Loucy (cell line): ENCODE data around the gene TTLL5.

Source experiments
- EZH2phosphoT487 ChIP-seq: fragments of 200-600 bp; IDR thresholded peaks from 2 replicates; pipeline ENCODE4 v1.6.1; 2018; ENCODE audit warnings: antibody characterized with exemption, mild to moderate bottlenecking, moderate library complexity, borderline replicate concordance
- TF ChIP-seq, protein P1 (sequence below): fragments of 200-600 bp; sonication (generic); conservative IDR thresholded peaks from 2 replicates; pipeline ENCODE4 v1.5.1; 2014; ENCODE audit warnings: mild to moderate bottlenecking, antibody characterized with exemption, low read length

DNA sequence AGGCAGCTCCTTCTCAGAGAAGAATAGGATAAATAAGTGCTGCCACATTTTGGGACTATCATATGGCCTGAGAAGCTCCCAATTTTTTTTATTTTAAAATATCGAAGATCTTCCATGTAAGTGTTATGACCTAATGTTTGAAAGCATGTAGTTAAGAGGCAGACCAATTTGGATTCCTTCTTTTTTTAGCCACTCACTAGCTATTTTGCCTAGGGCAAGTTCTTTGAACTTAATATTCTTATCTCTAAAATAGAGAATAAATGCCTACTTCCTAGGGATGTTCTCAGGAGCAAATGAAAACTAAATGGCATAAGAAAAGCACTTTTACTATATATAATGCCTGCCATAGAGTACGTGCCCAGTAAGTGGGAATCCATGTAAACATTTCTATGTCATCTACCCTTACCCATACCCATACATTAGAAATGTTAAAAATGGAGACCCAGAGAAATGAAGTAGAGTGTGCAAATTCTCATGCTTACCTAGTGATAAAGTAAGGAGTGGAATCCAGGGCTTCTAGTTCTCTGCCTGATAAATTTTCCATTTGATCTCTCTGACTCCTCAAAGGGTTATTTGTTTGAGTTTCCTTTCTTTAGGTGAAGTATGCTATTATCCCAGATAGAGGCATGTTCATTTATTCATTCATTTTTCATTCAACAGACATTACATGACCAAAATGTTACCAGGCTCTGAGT lies 172.4 kb downstream of the TTLL5 start:
- TF ChIP-seq, protein P1, sequence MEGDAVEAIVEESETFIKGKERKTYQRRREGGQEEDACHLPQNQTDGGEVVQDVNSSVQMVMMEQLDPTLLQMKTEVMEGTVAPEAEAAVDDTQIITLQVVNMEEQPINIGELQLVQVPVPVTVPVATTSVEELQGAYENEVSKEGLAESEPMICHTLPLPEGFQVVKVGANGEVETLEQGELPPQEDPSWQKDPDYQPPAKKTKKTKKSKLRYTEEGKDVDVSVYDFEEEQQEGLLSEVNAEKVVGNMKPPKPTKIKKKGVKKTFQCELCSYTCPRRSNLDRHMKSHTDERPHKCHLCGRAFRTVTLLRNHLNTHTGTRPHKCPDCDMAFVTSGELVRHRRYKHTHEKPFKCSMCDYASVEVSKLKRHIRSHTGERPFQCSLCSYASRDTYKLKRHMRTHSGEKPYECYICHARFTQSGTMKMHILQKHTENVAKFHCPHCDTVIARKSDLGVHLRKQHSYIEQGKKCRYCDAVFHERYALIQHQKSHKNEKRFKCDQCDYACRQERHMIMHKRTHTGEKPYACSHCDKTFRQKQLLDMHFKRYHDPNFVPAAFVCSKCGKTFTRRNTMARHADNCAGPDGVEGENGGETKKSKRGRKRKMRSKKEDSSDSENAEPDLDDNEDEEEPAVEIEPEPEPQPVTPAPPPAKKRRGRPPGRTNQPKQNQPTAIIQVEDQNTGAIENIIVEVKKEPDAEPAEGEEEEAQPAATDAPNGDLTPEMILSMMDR: no peak
- TF ChIP-seq EZH2phosphoT487: no peak
